NOMO-1 treated with DMSO at 0.1 percent for 48 hours (cell line): ENCODE data around the gene OCIAD2.
"Not testable (repeated sequence)": the region's sequence is repeated elsewhere in the genome, so short reads cannot be mapped to it uniquely, and the experiment has no call there.

Experiments
- DNase-seq: peaks from one replicate; lab custom pipeline; 2025; ENCODE audit not compliant: unreplicated experiment; lab: John Stamatoyannopoulos, UW

Gene OCIAD2, protein sequence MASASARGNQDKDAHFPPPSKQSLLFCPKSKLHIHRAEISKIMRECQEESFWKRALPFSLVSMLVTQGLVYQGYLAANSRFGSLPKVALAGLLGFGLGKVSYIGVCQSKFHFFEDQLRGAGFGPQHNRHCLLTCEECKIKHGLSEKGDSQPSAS

DNA sequence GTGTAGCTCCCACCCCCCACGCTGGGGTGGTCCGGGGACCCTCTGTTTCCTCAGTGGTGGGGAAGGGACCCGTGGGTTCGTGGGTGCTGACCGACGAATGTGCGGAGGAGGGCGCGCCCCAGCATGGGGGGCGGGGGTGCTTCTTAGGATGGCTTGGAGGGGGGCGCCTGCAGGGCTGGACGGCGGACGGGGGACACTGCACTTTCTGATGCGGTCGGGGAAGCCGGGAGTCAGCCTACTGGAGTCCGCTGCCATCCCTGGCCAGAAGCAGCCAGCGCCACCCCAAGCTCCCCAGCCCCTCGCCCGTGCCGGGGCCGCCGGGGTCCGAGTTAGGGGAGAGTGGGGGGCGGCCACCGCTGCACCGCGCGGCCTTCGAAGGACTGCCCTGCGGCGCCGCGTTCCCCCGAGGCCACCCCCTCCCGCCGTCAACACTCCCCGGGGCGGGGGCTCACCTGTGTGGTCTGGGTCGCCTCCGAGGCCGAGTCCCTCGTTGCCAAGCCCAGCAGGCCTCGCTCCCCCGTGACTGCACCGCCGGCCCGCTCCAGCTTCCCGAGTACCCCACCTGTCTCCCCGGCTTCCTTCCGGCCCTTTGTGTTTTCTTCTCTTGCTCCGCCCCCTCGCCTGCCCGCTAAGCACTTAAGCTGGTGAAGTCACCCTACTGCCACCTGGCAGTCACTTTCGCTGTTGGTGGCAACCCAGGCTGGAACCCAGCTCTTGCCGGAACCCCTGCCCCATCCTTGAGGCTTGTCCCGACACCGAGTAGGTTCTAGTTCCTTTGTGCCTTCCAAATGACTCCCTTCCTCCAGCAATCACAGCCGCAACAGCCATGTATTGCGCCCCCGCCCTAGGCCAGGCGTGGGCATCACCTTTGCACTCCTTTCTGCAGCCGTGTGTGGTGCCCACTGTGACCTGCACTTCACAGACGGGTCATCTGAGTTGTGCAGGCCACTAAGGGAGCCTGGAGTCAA is at the start of gene OCIAD2:
Gene OCIAD2, minus strand, starts transcription at position 569 of the 968 bp plus-strand sequence. CDS start 2,225 bp downstream, outside the sequence.
- DNase-seq = peak; percentile 73

- DNase-seq = no peak
These were observed 47.7 kb upstream of the OCIAD2 start for GRCh38 chr4:48954314-48954713.

GRCh38 chr4:48949518-48950219 is 43.1 kb upstream of the OCIAD2 start:
- DNase-seq = no peak

DNA sequence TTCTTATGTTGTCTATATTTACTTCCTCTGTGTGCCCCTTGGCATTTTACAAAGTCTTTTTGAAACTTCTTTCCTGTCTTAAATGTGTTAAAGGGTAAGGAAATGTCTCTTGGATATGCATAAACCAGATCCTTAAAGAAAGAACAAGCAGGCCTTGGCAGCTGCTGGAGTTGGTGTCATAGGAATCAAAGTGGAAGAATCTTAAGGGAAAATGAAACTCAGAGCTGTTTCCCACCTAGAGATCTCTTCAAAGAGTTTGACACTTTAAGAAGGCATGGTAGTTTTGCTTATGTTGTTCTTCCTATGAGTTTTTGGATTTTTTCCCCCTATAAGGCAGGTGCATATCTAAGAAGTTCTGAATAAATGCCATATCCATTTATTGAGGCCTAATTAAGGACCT is 42.5 kb upstream of the OCIAD2 start:
- DNase-seq = no peak

- no peak for DNase-seq
These were observed 41.2 kb upstream of the OCIAD2 start for GRCh38 chr4:48947731-48948130.

DNA sequence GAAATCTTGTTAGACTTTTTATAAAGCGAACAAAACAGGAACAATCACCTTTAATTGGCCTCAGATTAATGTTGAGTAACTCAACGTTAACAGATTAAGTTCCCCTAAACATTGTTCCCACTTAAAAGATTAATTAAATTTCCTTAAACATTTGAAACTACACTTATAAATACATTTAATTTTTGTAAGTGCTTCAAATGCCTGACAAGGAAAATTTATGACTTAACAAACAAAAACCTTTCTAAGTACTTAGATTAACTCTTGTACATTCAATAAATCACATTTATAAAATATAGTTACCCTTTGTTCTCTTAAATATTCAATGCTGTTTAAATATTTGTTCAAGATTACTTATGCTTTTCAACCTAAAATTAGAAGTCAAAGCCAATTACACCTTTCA is 39.4 kb upstream of the OCIAD2 start:
- no peak for DNase-seq

DNA sequence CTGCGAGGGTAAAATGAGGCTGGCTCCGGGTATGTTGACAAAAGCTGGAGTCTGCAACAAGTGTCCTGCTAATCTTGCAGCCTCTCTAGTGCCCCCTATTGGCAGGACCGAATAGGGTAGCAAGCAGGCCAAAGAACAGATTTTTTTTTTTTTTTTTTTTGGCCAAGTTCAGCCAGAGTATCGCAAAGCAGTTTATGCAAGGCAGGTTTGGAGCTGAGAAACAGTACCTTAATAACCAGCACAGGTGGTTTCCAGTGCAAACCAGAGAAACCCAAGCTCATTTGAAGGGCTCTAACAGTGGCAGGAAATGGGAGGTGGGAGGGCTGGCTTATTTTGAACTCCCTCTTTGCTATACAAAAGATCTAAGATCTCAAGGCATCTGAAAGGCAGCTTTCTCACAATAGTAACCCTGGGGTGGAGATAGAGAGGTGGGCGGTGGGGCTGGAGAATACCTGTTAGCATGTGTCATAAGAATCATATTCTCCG is 38.2 kb upstream of the OCIAD2 start:
- DNase-seq = peak; percentile 9

DNA sequence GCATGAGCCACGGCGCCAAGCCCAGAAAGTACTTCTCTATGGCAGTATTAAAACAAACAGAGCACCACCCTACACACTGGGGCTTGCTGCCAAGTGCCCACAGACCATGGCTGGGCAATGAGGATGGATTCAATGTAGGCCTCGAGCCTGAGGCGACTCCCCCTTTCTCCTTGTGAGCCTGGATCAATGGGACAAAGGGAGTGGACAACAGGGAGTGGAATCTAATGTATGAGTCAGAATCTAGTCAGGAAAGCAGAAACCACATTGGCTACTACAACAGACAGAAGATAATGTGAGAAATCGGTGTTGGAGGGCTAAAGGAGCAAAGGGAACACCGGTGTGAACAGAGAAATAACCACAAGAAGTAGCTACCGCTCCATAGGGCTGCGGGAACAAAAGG is 37.7 kb upstream of the OCIAD2 start:
- DNase-seq = no peak

- DNase-seq = no peak
These were observed 36.8 kb upstream of the OCIAD2 start for GRCh38 chr4:48943387-48943786.

DNA sequence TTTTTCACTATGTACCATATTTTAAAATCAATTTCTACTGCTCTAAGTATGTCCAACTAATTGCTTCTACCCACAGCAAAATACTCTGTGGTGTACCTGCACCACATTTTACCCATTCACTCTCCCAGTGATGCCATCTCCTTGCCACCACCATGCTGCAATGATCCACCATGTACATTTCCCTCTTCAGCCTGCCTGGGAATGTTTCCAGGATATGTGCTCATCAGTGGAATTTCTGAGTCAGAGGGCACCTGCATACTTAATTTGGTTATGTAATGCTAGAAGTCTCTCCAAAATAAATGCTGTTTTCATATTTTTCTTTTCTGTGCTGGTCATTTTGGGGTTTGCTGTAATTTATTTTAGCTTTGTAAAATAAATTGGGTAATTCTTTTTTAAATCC is 33.2 kb upstream of the OCIAD2 start:
- DNase-seq = no peak

- DNase-seq = no peak
These were observed 32.3 kb upstream of the OCIAD2 start for GRCh38 chr4:48938831-48939230.

DNA sequence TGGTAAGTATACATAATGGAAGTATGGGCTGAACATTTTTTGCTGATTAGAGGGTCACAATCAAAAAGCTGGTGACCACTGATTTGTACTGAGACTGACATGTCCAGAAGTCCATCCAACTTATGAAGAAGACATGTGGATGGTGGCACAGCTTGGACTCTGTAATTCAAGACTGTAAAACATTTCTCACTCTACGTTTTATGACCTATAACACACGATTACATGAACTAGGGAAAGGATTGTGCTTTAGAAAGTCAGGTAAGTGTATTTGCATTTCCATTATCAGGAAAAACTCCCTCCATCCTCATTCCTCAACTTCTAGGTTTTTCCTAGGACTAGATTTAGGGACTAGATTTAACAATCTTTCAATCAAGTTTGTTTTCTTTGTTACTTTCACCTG is 30.5 kb upstream of the OCIAD2 start:
- no peak for DNase-seq

- no peak for DNase-seq
These were observed 24.9 kb upstream of the OCIAD2 start for GRCh38 chr4:48931459-48931858.

DNA sequence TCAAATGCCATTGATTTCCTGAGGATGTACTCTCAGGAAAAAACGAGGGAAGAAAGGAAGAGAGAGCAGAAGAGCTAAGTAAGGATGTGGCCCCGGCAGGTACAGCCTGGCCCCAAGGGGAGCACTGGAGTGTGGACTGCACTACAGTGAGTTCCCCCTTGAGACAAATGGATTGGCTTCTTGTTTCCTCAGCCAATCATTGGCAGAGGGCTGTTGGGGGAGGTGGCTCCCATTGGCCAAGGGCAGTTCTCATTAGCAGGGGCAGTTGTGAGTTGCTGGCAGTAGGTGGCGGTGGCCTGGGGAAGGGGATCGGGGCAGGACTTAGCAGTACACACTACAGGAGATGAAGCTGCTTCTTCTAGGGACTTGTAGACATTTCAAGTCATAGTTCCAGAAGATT is 24.1 kb upstream of the OCIAD2 start:
- no peak for DNase-seq

- no peak for DNase-seq
These were observed 17.8 kb upstream of the OCIAD2 start for GRCh38 chr4:48924416-48924815.

DNA sequence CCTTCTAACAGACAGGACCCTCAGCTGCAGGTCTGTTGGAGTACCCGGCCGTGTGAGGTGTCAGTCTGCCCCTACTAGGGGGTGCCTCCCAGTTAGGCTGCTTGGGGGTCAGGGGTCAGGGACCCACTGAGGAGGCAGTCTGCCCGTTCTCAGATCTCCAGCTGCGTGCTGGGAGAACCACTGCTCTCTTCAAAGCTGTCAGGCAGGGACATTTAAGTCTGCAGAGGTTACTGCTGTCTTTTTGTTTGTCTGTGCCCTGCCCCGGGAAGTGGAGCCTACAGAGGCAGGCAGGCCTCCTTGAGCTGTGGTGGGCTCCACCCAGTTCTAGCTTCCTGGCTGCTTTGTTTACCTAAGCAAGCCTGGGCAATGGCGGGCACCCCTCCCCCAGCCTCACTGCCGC is 16.5 kb upstream of the OCIAD2 start:
- not testable (repeated sequence) for DNase-seq

- no peak for DNase-seq
These were observed 7.7 kb upstream of the OCIAD2 start for GRCh38 chr4:48914311-48914710.

GRCh38 chr4:48913346-48913745 is 6.8 kb upstream of the OCIAD2 start:
- DNase-seq = no peak

- DNase-seq = no peak
These were observed 5.8 kb upstream of the OCIAD2 start for GRCh38 chr4:48912349-48912748.

DNA sequence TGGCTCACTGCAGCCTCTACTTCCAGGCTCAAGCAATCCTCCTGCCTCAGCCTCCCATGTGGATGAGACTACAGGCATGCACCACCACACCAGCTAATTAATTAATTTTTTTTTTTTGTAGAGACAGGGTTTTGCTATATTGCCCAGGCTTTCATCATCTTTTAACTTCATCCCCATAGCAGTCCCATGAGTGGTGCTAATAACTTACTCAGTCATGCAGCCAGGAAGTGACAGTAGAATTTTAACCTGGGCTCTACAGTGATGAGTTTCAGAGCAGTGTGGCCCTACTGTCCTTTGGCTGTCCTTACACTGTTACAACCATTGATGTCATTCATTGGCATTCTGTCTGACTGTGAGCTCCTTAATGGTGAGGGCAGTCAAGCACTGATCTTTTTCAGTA is 3.9 kb upstream of the OCIAD2 start:
- DNase-seq = no peak

GRCh38 chr4:48909697-48910096 is 3.1 kb upstream of the OCIAD2 start:
- DNase-seq = no peak

DNA sequence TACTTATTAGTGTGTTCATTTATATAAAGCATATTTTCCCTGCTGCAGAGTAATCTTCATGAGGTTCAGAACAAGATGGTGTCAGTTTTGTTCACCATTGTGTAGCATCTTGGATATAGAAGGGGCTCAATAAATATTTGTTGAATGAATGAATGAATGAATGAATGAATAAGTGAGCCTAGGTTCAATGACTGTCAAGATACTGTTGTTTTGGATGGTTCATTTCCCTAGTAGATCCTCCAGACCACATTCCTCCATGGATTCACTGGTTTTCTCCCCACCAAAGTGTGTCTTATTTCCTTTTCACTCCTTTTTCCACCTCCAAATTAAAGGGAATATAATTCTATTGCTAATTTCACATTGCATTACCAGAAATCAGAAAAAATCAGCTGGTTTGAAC is 2.1 kb upstream of the OCIAD2 start:
- DNase-seq = no peak
